Heart right ventricle (tissue), 16 donors: ENCODE measurements around the gene UNC80. TPM values are rescaled to one million over a fixed set of nuclear protein-coding genes. Genes with fewer than 3 reads are reported as not detected.

Experiments used
- ATAC-seq, 8 donors: fragments of 200-7000 bp; cut with Tn5 transposase; one replicate each; pipeline ENCODE4 v1.9.1; 2020; ENCODE audit warnings: mild to moderate bottlenecking in 8 of 8, moderate library complexity in 8 of 8, moderate number of reproducible peaks in 1 of 8
- DNase-seq, 2 donors: peaks; one replicate each; pipeline ENCODE4 v3.0.0-alpha.2; 2020
- H3K27ac ChIP-seq, 10 donors: fragments of 200-600 bp; sonication (generic) in 2 of 10; one replicate each; pipeline versions ENCODE4 v1.5.0 to v1.8.0; 2020 to 2022; ENCODE audit warnings: mild to moderate bottlenecking in 3 of 10
- H3K27me3 ChIP-seq, 7 donors: fragments of 200-600 bp; one replicate each; pipeline ENCODE4 v1.8.0; 2021 to 2022; ENCODE audit warnings: mild to moderate bottlenecking in 2 of 7
- H3K36me3 ChIP-seq, 9 donors: fragments of 200-600 bp; sonication (generic) in 1 of 9; one replicate each; pipeline versions ENCODE4 v1.5.0 to v1.8.0; 2020 to 2022; ENCODE audit warnings: mild to moderate bottlenecking in 2 of 9
- H3K4me1 ChIP-seq, 9 donors: fragments of 200-600 bp; sonication (generic) in 1 of 9; one replicate each; pipeline versions ENCODE4 v1.5.0 to v1.8.0; 2020 to 2022; ENCODE audit warnings: mild to moderate bottlenecking in 4 of 9
- H3K4me3 ChIP-seq, 10 donors: fragments of 200-600 bp; sonication (generic) in 2 of 10; one replicate each; pipeline versions ENCODE4 v1.5.0 to v1.8.0; 2020 to 2022; ENCODE audit warnings: mild to moderate bottlenecking in 7 of 10, moderate library complexity in 2 of 10
- H3K9me3 ChIP-seq, 11 donors: fragments of 200-600 bp in 10 of 11; sonication (generic) in 2 of 11; one replicate each; pipeline versions ENCODE4 v1.5.0 to v1.8.0; 2013 to 2022; ENCODE audit warnings: mild to moderate bottlenecking in 2 of 11, control low read depth in 1 of 11, moderate library complexity in 1 of 11
- CTCF ChIP-seq, 9 donors: fragments of 200-600 bp; sonication (generic) in 2 of 9; IDR thresholded peaks; one replicate each; pipeline versions ENCODE4 v1.5.0 to v1.8.0; 2021 to 2022; ENCODE audit warnings: antibody characterized with exemption in 9 of 9, mild to moderate bottlenecking in 5 of 9, moderate library complexity in 1 of 9
- WGBS, 2 donors: extraction: QIAGEN DNeasy Blood & Tissue Kit; methylation state at CpG; one replicate each; pipeline ENCODE4 v1.1.7; 2013; ENCODE audit warnings: inconsistent platforms in 1 of 2; 5-methylcytosine and 5-hydroxymethylcytosine counted together
- intact Hi-C, 10 donors: fragments of 100-400 bp; cut with DNase I; formaldehyde crosslinking; loops; one replicate each; pipeline versions ENCODE4 v1.11.1 to v1.14.2; 2022
- polyA plus RNA-seq, 2 donors: library from polyadenylated mRNA; stranded (reverse); fragments of 200-250 nt; gene quantifications; one replicate each; pipeline ENCODE4 v1.2.3, GENCODE V29; 2013
- total RNA-seq, 10 donors: library from RNA; stranded (reverse); fragmentation: NEBNext Ultra II Directional in 3 of 10; extraction: Animal tissue kit (Norgen Biotek cat#: 25700) in 3 of 10; gene quantifications; one replicate each; pipeline versions ENCODE4 v1.2.1 to v1.2.4, GENCODE V29; 2021 to 2023
- donor health status: Arrhythmogenic right ventricular cardiomyopathy.
- donor health status: ischemic (EF 13 %, LVEDD 7.1; RV severe dilation, severe dysfunction).
- donor health status: healthy with polysubstance abuse.
- donor health status: DM: no; HTN: yes; CAD: no.
- donor health status: DM: no; HTN: no; CAD: no.
- donor health status: ischemic (EF 25% LVEDD 6.9; RV normal size, moderate dysfunction).
- donor health status: ischemic (EF 25% LVEDD 5.7; RV mildly dilated, moderate dysfunction).
- donor health status: healthy.
- donor health status: DM: yes; HTN: yes; CAD: no.
- donor health status: Ischemic cardiomyopathy.
- donor health status: ischemic (EF 35%, LVEDD 5.7; RV mildly dilated, moderate dysfunction).
- donor health status: nonischemic (EF 11% LVEDD 7.7; RV severe dilation, severe dysfunction).
- donor health status: DM: yes; HTN: yes; CAD: no.
- donor health status: PGD.
- donor health status: ischemic (EF 29% LVEDD 5.4; RV normal size, mild dysfunction).
- donor health status: nonischemic (EF 23%, LVEDD 6.1; RV moderate dilation, normal function).

The UNC80 gene
- total and polyA plus RNA-seq, 12 donors = under 0.01 to 1.3 (median 0.32) TPM; not detected in 4

- Histone ChIP-seq H3K9me3 (no peaks in the 10 kb centered on the region), H3K27ac (no peak overlapping the region), H3K4me1 (peaks cover 0 to 7% (median 0%) of the 10 kb centered on the region in 9 donors), H3K27me3 (no peaks in the 10 kb centered on the region), H3K36me3 (no peaks in the 10 kb centered on the region), H3K4me3 (no peak overlapping the region)
- intact Hi-C loops = no loop called here
- DNase-seq (no peak), ATAC-seq (no peak)
- WGBS, 2 donors = 86% methylated on average over 3 of the region's 3 CpGs
- no peak for TF ChIP-seq CTCF (IDR thresholded peaks at IDR 0.05)
Measured at GRCh38 chr2:209936106-209936666, 164.6 kb downstream of the UNC80 start.

GRCh38 chr2:209937893-209938292 is 166.3 kb downstream of the UNC80 start:
- no peaks in the 10 kb centered on the region for H3K9me3 ChIP-seq
- intact Hi-C loops = no loop called here
- no peak for ATAC-seq
- peaks cover 0 to 7% (median 0%) of the 10 kb centered on the region in 9 donors for H3K4me1 ChIP-seq
- no peak overlapping the region for H3K27ac ChIP-seq
- no peak for TF ChIP-seq CTCF (IDR thresholded peaks at IDR 0.05)
- H3K36me3 ChIP-seq = no peaks in the 10 kb centered on the region
- no peaks in the 10 kb centered on the region for H3K27me3 ChIP-seq
- H3K4me3 ChIP-seq = no peak overlapping the region
- no peak for DNase-seq

GRCh38 chr2:209938906-209939305 is 167.3 kb downstream of the UNC80 start:
- no peaks in the 10 kb centered on the region for H3K9me3 ChIP-seq
- H3K27me3 ChIP-seq = no peaks in the 10 kb centered on the region
- WGBS, 2 donors = 54 to 55% methylated on average over 1 of the region's 1 CpG
- DNase-seq (no peak), ATAC-seq (no peak)
- intact Hi-C loops = no loop called here
- peaks cover 0 to 4% (median 0%) of the 10 kb centered on the region in 9 donors for H3K4me1 ChIP-seq
- TF ChIP-seq CTCF (IDR thresholded peaks at IDR 0.05) = no peak
- H3K4me3 ChIP-seq = no peak overlapping the region
- no peak overlapping the region for H3K27ac ChIP-seq
- no peaks in the 10 kb centered on the region for H3K36me3 ChIP-seq

- no peaks in the 10 kb centered on the region for H3K9me3 ChIP-seq
- intact Hi-C loops = loop anchor here in 1 of 10 donors (10.0 kb wide), 1 partner anchor 606 kb away; no protein-coding TSS in a partner anchor
- no peak for DNase-seq
- no peak overlapping the region for H3K4me3 ChIP-seq
- H3K27me3 ChIP-seq = no peaks in the 10 kb centered on the region
- H3K27ac ChIP-seq = no peak overlapping the region
- 58 to 62% methylated on average over 6 of the region's 6 CpGs for WGBS, 2 donors
- no peak for ATAC-seq
- no peaks in the 10 kb centered on the region for H3K4me1 ChIP-seq
- TF ChIP-seq CTCF (IDR thresholded peaks at IDR 0.05) = no peak
- no peaks in the 10 kb centered on the region for H3K36me3 ChIP-seq
Measured at GRCh38 chr2:209940936-209941335, 169.3 kb downstream of the UNC80 start.
